ENCODE data around the gene SSX2IP. TPM values are rescaled to one million over a fixed set of nuclear protein-coding genes. Genes with fewer than 3 reads are reported as not detected.

The SSX2IP gene
- total RNA-seq, 5 donors from 2014 or later (not counting 1 experiment from before 2014, with no cell fraction given): 6.2 to 10.9 (median 7.7) TPM

Other genes starting within 250 kb of the SSX2IP start
- gene RPF1, start 211.2 kb downstream of the SSX2IP start, total RNA-seq: 10 to 100 TPM; 40.8 to 52.1 (median 43.6) TPM
- gene SPATA1, start 184.1 kb downstream of the SSX2IP start, total RNA-seq: 1 to 10 TPM in 4 of 5 donors, under 1 TPM in 1; 0.25 to 3.5 (median 2.3) TPM
- 10 to 100 TPM; 21.7 to 41.1 (median 34.9) TPM for gene GNG5, start 183.9 kb downstream of the SSX2IP start, total RNA-seq
- gene CTBS, start 116.0 kb downstream of the SSX2IP start, total RNA-seq: 10 to 100 TPM; 14.8 to 20.3 (median 16.4) TPM
- gene LPAR3, start 202.7 kb upstream of the SSX2IP start, total RNA-seq: 1 to 10 TPM in 3 of 5 donors, under 1 TPM in 2; 0.75 to 7.0 (median 2.9) TPM